Body of pancreas (tissue), 4 donors: Measurements from ENCODE around the gene ZNF76.

Experiments
- CTCF ChIP-seq, 7 experiments: fragments of 450-650 bp in 4 of 7; fragments of 200-600 bp in 3 of 7; sonication (generic) in 3 of 7; IDR thresholded peaks; one replicate each; pipeline ENCODE4 v1.5.1; 2016 to 2019; ENCODE audit warnings: antibody characterized with exemption in 7 of 7
- POLR2A ChIP-seq, 3 donors: fragments of 450-650 bp; IDR thresholded peaks; one replicate each; pipeline ENCODE4 v1.6.1; 2016; ENCODE audit warnings: antibody characterized with exemption in 3 of 3, mild to moderate bottlenecking in 2 of 3

- TF ChIP-seq POLR2A (IDR thresholded peaks at IDR 0.05) (no peak), CTCF (IDR thresholded peaks at IDR 0.05) (no peak)
Measured at GRCh38 chr6:35312076-35312800, 52.7 kb downstream of the ZNF76 start.
